ENCODE measurements around the gene THAP5. TPM values are rescaled to one million over a fixed set of nuclear protein-coding genes. Genes with fewer than 3 reads are reported as not detected.
A peak's percentile ranks its signal among the peaks of the same experiment; 100 is the strongest.

Gene THAP5
- polyA plus RNA-seq, 1 experiment = 11.4 TPM

GRCh38 chr7:108578937-108579336 is 9.4 kb upstream of the THAP5 start:
- ChIA-PET POLR2A (no interaction called here), CTCF (no interaction called here)
- DNase-seq (ENCODE audit: low read depth, low spot score) = no peak
- Histone ChIP-seq H3K27me3 (ENCODE audit: control insufficient read depth, insufficient read depth, low read length) (no peaks in the 10 kb centered on the region), H3K4me3 (ENCODE audit: low read depth, low read length) (no peak overlapping the region), H3K9me3 (ENCODE audit: control insufficient read depth, insufficient read depth, low read length) (peaks cover 6% of the 10 kb centered on the region; the same call in 1 of the 2 replicates), H3K27ac (ENCODE audit: low read depth, low read length) (no peak overlapping the region)
- TF ChIP-seq CTCF (IDR thresholded peaks at IDR 0.05; ENCODE audit: low read depth, low read length) = no peak

- POLR2A ChIA-PET = no interaction called here
- Histone ChIP-seq H3K9me3 (ENCODE audit: control insufficient read depth, insufficient read depth, low read length) (peaks cover 6% of the 10 kb centered on the region; the same call in 1 of the 2 replicates), H3K27ac (ENCODE audit: low read depth, low read length) (no peak overlapping the region), H3K27me3 (ENCODE audit: control insufficient read depth, insufficient read depth, low read length) (no peaks in the 10 kb centered on the region), H3K4me3 (ENCODE audit: low read depth, low read length) (no peak overlapping the region)
- CTCF ChIA-PET = interaction anchor here (0.6 kb wide), 1 partner anchor 36 kb away, joined by 3 read pairs; no protein-coding TSS in a partner anchor
- no peak for DNase-seq (ENCODE audit: low read depth, low spot score)
- no peak for TF ChIP-seq CTCF (IDR thresholded peaks at IDR 0.05; ENCODE audit: low read depth, low read length)
These were observed 6.6 kb upstream of the THAP5 start for GRCh38 chr7:108576116-108576515.

DNA sequence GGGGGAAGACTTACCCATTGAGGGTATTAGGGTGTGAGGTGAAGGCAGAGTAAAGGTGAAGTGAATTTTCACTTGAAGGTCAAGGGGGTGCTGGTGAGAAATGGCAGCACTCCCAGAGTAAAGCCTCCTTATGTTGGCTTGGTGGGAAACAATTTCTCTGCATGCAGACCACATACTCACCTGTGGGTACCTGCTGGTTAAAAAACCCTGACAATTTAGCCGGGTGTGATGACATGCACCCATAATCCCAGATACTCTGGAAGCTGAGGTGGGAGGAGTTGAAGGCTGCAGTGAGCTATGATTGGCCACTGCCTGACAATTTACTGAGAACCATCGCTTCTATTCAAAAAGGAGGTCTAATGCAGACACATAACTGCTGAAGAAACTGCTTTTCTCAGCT is 5.7 kb upstream of the THAP5 start:
- ChIA-PET POLR2A (no interaction called here), CTCF (no interaction called here)
- Histone ChIP-seq H3K27me3 (ENCODE audit: control insufficient read depth, insufficient read depth, low read length) (no peaks in the 10 kb centered on the region), H3K27ac (ENCODE audit: low read depth, low read length) (no peak overlapping the region), H3K9me3 (ENCODE audit: control insufficient read depth, insufficient read depth, low read length) (peaks cover 6% of the 10 kb centered on the region; the same call in 1 of the 2 replicates), H3K4me3 (ENCODE audit: low read depth, low read length) (no peak overlapping the region)
- TF ChIP-seq CTCF (IDR thresholded peaks at IDR 0.05; ENCODE audit: low read depth, low read length) = no peak
- no peak for DNase-seq (ENCODE audit: low read depth, low spot score)

GRCh38 chr7:108572480-108572879 is 3.0 kb upstream of the THAP5 start:
- DNase-seq (ENCODE audit: low read depth, low spot score) = no peak
- ChIA-PET CTCF (no interaction called here), POLR2A (no interaction called here)
- no peak overlapping the region for H3K27ac ChIP-seq (ENCODE audit: low read depth, low read length)
- TF ChIP-seq CTCF (IDR thresholded peaks at IDR 0.05; ENCODE audit: low read depth, low read length) = no peak
- no peaks in the 10 kb centered on the region for H3K27me3 ChIP-seq (ENCODE audit: control insufficient read depth, insufficient read depth, low read length)
- H3K4me3 ChIP-seq (ENCODE audit: low read depth, low read length) = no peak overlapping the region
- H3K9me3 ChIP-seq (ENCODE audit: control insufficient read depth, insufficient read depth, low read length) = peaks cover 4% of the 10 kb centered on the region; the same call in 1 of the 2 replicates

DNA sequence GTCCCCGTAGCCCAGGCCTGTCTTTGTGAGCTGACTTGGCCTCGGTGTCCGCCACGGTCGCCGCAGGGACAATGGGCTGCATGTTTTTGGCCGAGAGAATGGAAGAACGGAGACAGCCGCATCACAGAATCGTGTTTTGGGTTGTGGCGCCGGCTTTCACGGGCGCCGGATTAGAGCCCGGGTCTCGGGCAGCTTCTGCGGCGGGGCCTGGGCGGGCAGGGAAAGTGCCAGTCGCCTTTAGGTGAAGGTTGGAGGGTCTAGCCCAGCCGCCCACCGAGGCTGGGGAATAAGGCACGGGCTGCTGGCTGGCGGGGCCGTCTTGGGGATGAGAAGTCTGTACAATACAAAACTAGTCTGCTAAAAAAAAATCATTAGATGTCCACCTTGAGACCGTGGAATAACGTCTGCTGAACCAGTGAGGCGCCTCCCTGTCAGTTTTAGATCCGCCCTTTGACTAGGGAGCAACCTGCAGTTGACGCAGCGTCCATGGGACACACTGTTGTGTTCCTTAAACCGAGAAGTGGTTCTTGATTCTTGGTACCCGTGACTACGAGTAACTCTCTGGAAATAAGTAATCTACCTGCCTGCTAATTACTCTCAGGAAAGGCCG is 745 bp upstream of the THAP5 start:
- peak overlapping the region; percentile 99 for H3K4me3 ChIP-seq (ENCODE audit: low read depth, low read length)
- TF ChIP-seq CTCF (IDR thresholded peaks at IDR 0.05; ENCODE audit: low read depth, low read length) = no peak
- ChIA-PET POLR2A (interaction anchor here (1.0 to 1.6 kb wide), 3 partner anchors 44 to 67 kb away, joined by 4 to 21 read pairs (median 5); partner anchors contain the start of gene PNPLA8), CTCF (no interaction called here)
- H3K27ac ChIP-seq (ENCODE audit: low read depth, low read length) = peak overlapping the region; percentile 89
- no peak for DNase-seq (ENCODE audit: low read depth, low spot score)
- H3K9me3 ChIP-seq (ENCODE audit: control insufficient read depth, insufficient read depth, low read length) = peaks cover 4% of the 10 kb centered on the region; the same call in 1 of the 2 replicates
- no peaks in the 10 kb centered on the region for H3K27me3 ChIP-seq (ENCODE audit: control insufficient read depth, insufficient read depth, low read length)

Measured in AG04450 (cell line).